ENCODE results near the gene PGLYRP2.

PGLYRP2 gene

GRCh38 chr19:15502264-15502663 lies 23.0 kb upstream of the PGLYRP2 start:
- Histone ChIP-seq H3K27me3 (replicated peaks; ENCODE audit: insufficient read depth, low read length) (peaks cover 66% of the 10 kb centered on the region), H3K79me2 (ENCODE audit: low read length) (no peaks in the 10 kb centered on the region), H3K27ac (ENCODE audit: low read length) (no peak overlapping the region), H3K9ac (ENCODE audit: low read length) (no peak overlapping the region), H3K36me3 (replicated peaks; ENCODE audit: insufficient read depth, low read length) (no peaks in the 10 kb centered on the region), H3K9me2 (replicated peaks; ENCODE audit: insufficient read depth, low read length) (no peaks in the 10 kb centered on the region), H3K4me1 (ENCODE audit: low read length) (no peaks in the 10 kb centered on the region), H3F3A (ENCODE audit: insufficient read depth, low read length) (no peaks in the 10 kb centered on the region), H3K9me3 (replicated peaks; ENCODE audit: insufficient read depth, low read length) (no peaks in the 10 kb centered on the region), H2AFZ (ENCODE audit: low read length) (no peak overlapping the region), H4K20me1 (ENCODE audit: insufficient read depth, low read length) (no peaks in the 10 kb centered on the region), H3K4me3 (ENCODE audit: low read length) (no peak overlapping the region), H3K4me2 (ENCODE audit: low read depth, low read length) (no peak overlapping the region)
- no peak for DNase-seq
- TF ChIP-seq CTCF (IDR thresholded peaks at IDR 0.05; ENCODE audit: low read length) (no peak), EZH2 (optimal IDR thresholded peaks at IDR 0.05; ENCODE audit: low read depth, low read length) (no peak), EZH2phosphoT487 (IDR thresholded peaks at IDR 0.05; ENCODE audit: low read length) (no peak)

GRCh38 chr19:15501596-15501995 lies 22.3 kb upstream of the PGLYRP2 start:
- H3K79me2 ChIP-seq (ENCODE audit: low read length): no peaks in the 10 kb centered on the region
- no peaks in the 10 kb centered on the region for H3K36me3 ChIP-seq (replicated peaks; ENCODE audit: insufficient read depth, low read length)
- H3K4me3 ChIP-seq (ENCODE audit: low read length): no peak overlapping the region
- H3K9me3 ChIP-seq (replicated peaks; ENCODE audit: insufficient read depth, low read length): no peaks in the 10 kb centered on the region
- H3K27ac ChIP-seq (ENCODE audit: low read length): no peak overlapping the region
- H3K27me3 ChIP-seq (replicated peaks; ENCODE audit: insufficient read depth, low read length): peaks cover 59% of the 10 kb centered on the region
- no peaks in the 10 kb centered on the region for H3F3A ChIP-seq (ENCODE audit: insufficient read depth, low read length)
- DNase-seq: no peak
- H3K4me2 ChIP-seq (ENCODE audit: low read depth, low read length): no peak overlapping the region
- no peak for TF ChIP-seq EZH2 (optimal IDR thresholded peaks at IDR 0.05; ENCODE audit: low read depth, low read length)
- no peak for TF ChIP-seq EZH2phosphoT487 (IDR thresholded peaks at IDR 0.05; ENCODE audit: low read length)
- TF ChIP-seq CTCF (IDR thresholded peaks at IDR 0.05; ENCODE audit: low read length): no peak
- no peaks in the 10 kb centered on the region for H4K20me1 ChIP-seq (ENCODE audit: insufficient read depth, low read length)
- no peak overlapping the region for H3K9ac ChIP-seq (ENCODE audit: low read length)
- H3K9me2 ChIP-seq (replicated peaks; ENCODE audit: insufficient read depth, low read length): no peaks in the 10 kb centered on the region
- no peaks in the 10 kb centered on the region for H3K4me1 ChIP-seq (ENCODE audit: low read length)
- H2AFZ ChIP-seq (ENCODE audit: low read length): no peak overlapping the region

GRCh38 chr19:15498910-15499309 lies 19.6 kb upstream of the PGLYRP2 start:
- H3K4me2 ChIP-seq (ENCODE audit: low read depth, low read length): no peak overlapping the region
- no peaks in the 10 kb centered on the region for H3K9me2 ChIP-seq (replicated peaks; ENCODE audit: insufficient read depth, low read length)
- H3K79me2 ChIP-seq (ENCODE audit: low read length): no peaks in the 10 kb centered on the region
- H3K27me3 ChIP-seq (replicated peaks; ENCODE audit: insufficient read depth, low read length): peaks cover 44% of the 10 kb centered on the region
- no peaks in the 10 kb centered on the region for H4K20me1 ChIP-seq (ENCODE audit: insufficient read depth, low read length)
- no peak overlapping the region for H3K27ac ChIP-seq (ENCODE audit: low read length)
- no peak overlapping the region for H2AFZ ChIP-seq (ENCODE audit: low read length)
- no peak overlapping the region for H3K4me3 ChIP-seq (ENCODE audit: low read length)
- TF ChIP-seq EZH2phosphoT487 (IDR thresholded peaks at IDR 0.05; ENCODE audit: low read length): no peak
- no peak for TF ChIP-seq CTCF (IDR thresholded peaks at IDR 0.05; ENCODE audit: low read length)
- TF ChIP-seq EZH2 (optimal IDR thresholded peaks at IDR 0.05; ENCODE audit: low read depth, low read length): no peak
- no peaks in the 10 kb centered on the region for H3F3A ChIP-seq (ENCODE audit: insufficient read depth, low read length)
- no peak overlapping the region for H3K9ac ChIP-seq (ENCODE audit: low read length)
- H3K9me3 ChIP-seq (replicated peaks; ENCODE audit: insufficient read depth, low read length): no peaks in the 10 kb centered on the region
- no peaks in the 10 kb centered on the region for H3K36me3 ChIP-seq (replicated peaks; ENCODE audit: insufficient read depth, low read length)
- DNase-seq: no peak
- H3K4me1 ChIP-seq (ENCODE audit: low read length): no peaks in the 10 kb centered on the region

Data from MM.1S (cell line).